Muscle layer of duodenum (tissue), 2 donors: ENCODE results near the gene FARS2.

Source experiments
- H3K27ac ChIP-seq: one replicate; pipeline ENCODE4 v1.7.0; 2013; ENCODE audit warnings: mild to moderate bottlenecking, low read length
- H3K27me3 ChIP-seq: one replicate; pipeline ENCODE4 v1.7.0; 2013; ENCODE audit warnings: low read depth, mild to moderate bottlenecking, control low read depth, low read length
- H3K36me3 ChIP-seq, 2 donors: one replicate each; pipeline ENCODE4 v1.7.0; 2013; ENCODE audit warnings: low read length in 2 of 2, control low read depth in 1 of 2, mild to moderate bottlenecking in 1 of 2; ENCODE audit not compliant: insufficient read depth in 2 of 2, control insufficient read depth in 1 of 2
- H3K4me1 ChIP-seq, 2 donors: one replicate each; pipeline ENCODE4 v1.7.0; 2013; ENCODE audit warnings: low read length in 2 of 2, mild to moderate bottlenecking in 2 of 2, control low read depth in 1 of 2, moderate library complexity in 1 of 2; ENCODE audit not compliant: insufficient read depth in 2 of 2, control insufficient read depth in 1 of 2
- H3K4me3 ChIP-seq, 2 donors: one replicate each; pipeline ENCODE4 v1.7.0; 2013; ENCODE audit warnings: low read length in 2 of 2, low read depth in 1 of 2, mild to moderate bottlenecking in 1 of 2
- H3K9me3 ChIP-seq, 2 donors: one replicate each; pipeline ENCODE4 v1.7.0; 2013; ENCODE audit warnings: low read length in 2 of 2, control low read depth in 1 of 2, mild to moderate bottlenecking in 1 of 2; ENCODE audit not compliant: control insufficient read depth in 1 of 2
- donor health status: healthy.

The FARS2 gene

GRCh38 chr6:5746759-5747130 is 485.4 kb downstream of the FARS2 start:
- Histone ChIP-seq H3K36me3 (no peaks in the 10 kb centered on the region), H3K27ac (no peak overlapping the region), H3K4me1 (no peaks in the 10 kb centered on the region), H3K9me3 (no peaks in the 10 kb centered on the region), H3K4me3 (no peak overlapping the region), H3K27me3 (no peaks in the 10 kb centered on the region)

- Histone ChIP-seq H3K36me3 (no peaks in the 10 kb centered on the region), H3K4me1 (no peaks in the 10 kb centered on the region), H3K9me3 (no peaks in the 10 kb centered on the region), H3K27ac (no peak overlapping the region), H3K4me3 (no peak overlapping the region), H3K27me3 (no peaks in the 10 kb centered on the region)
Measured at GRCh38 chr6:5747379-5747778, 486.1 kb downstream of the FARS2 start.

GRCh38 chr6:5749016-5749650 is 487.8 kb downstream of the FARS2 start:
- Histone ChIP-seq H3K9me3 (peaks cover 1 to 3% of the 10 kb centered on the region in 2 donors), H3K36me3 (peaks cover 0 to 2% of the 10 kb centered on the region in 2 donors), H3K4me1 (no peaks in the 10 kb centered on the region), H3K27ac (no peak overlapping the region), H3K4me3 (no peak overlapping the region), H3K27me3 (no peaks in the 10 kb centered on the region)

GRCh38 chr6:5749651-5750215 is 488.4 kb downstream of the FARS2 start:
- Histone ChIP-seq H3K27ac (no peak overlapping the region), H3K9me3 (peaks cover 7 to 9% of the 10 kb centered on the region in 2 donors), H3K4me1 (no peaks in the 10 kb centered on the region)

GRCh38 chr6:5751525-5752390 is 490.4 kb downstream of the FARS2 start:
- Histone ChIP-seq H3K4me1 (no peaks in the 10 kb centered on the region), H3K36me3 (peaks cover 0 to 5% of the 10 kb centered on the region in 2 donors), H3K9me3 (peaks cover 9 to 10% of the 10 kb centered on the region in 2 donors), H3K27ac (no peak overlapping the region), H3K27me3 (no peaks in the 10 kb centered on the region), H3K4me3 (no peak overlapping the region)

More at GRCh38 chr6:5749651-5750215, 488.4 kb downstream of the FARS2 start:
- H3K27me3 ChIP-seq: no peaks in the 10 kb centered on the region
- peaks cover 0 to 5% of the 10 kb centered on the region in 2 donors for H3K36me3 ChIP-seq
- no peak overlapping the region for H3K4me3 ChIP-seq

- H3K27ac ChIP-seq: no peak overlapping the region
- no peaks in the 10 kb centered on the region for H3K27me3 ChIP-seq
- peaks cover 0 to 5% of the 10 kb centered on the region in 2 donors for H3K36me3 ChIP-seq
- H3K4me3 ChIP-seq: no peak overlapping the region
- no peaks in the 10 kb centered on the region for H3K4me1 ChIP-seq
- peaks cover 9 to 10% of the 10 kb centered on the region in 2 donors for H3K9me3 ChIP-seq
Measured at GRCh38 chr6:5752391-5752680, 491.0 kb downstream of the FARS2 start.

- no peaks in the 10 kb centered on the region for H3K27me3 ChIP-seq
- peaks cover 0 to 5% of the 10 kb centered on the region in 2 donors for H3K36me3 ChIP-seq
- no peak overlapping the region for H3K27ac ChIP-seq
- peaks cover 9 to 10% of the 10 kb centered on the region in 2 donors for H3K9me3 ChIP-seq
- H3K4me3 ChIP-seq: no peak overlapping the region
- no peaks in the 10 kb centered on the region for H3K4me1 ChIP-seq
Measured at GRCh38 chr6:5753209-5753608, 491.9 kb downstream of the FARS2 start.

GRCh38 chr6:5754904-5755303 is 493.6 kb downstream of the FARS2 start:
- H3K9me3 ChIP-seq: peaks cover 9 to 10% of the 10 kb centered on the region in 2 donors
- peaks cover 0 to 5% of the 10 kb centered on the region in 2 donors for H3K36me3 ChIP-seq
- no peaks in the 10 kb centered on the region for H3K4me1 ChIP-seq
- no peak overlapping the region for H3K4me3 ChIP-seq
- no peaks in the 10 kb centered on the region for H3K27me3 ChIP-seq
- H3K27ac ChIP-seq: no peak overlapping the region

GRCh38 chr6:5759571-5759970 is 498.3 kb downstream of the FARS2 start:
- peaks cover 0 to 11% of the 10 kb centered on the region in 2 donors for H3K4me1 ChIP-seq
- H3K9me3 ChIP-seq: peaks cover 3% of the 10 kb centered on the region in 2 donors
- no peaks in the 10 kb centered on the region for H3K27me3 ChIP-seq
- no peaks in the 10 kb centered on the region for H3K36me3 ChIP-seq
- H3K4me3 ChIP-seq: no peak overlapping the region
- H3K27ac ChIP-seq: no peak overlapping the region

GRCh38 chr6:5761370-5761769 is 500.1 kb downstream of the FARS2 start:
- Histone ChIP-seq H3K27me3 (no peaks in the 10 kb centered on the region), H3K4me3 (no peak overlapping the region), H3K36me3 (no peaks in the 10 kb centered on the region), H3K4me1 (peaks cover 0 to 13% of the 10 kb centered on the region in 2 donors), H3K27ac (no peak overlapping the region), H3K9me3 (no peaks in the 10 kb centered on the region)

- Histone ChIP-seq H3K9me3 (peaks cover 0 to 4% of the 10 kb centered on the region in 2 donors), H3K36me3 (no peaks in the 10 kb centered on the region), H3K4me3 (no peak overlapping the region), H3K27me3 (no peaks in the 10 kb centered on the region), H3K4me1 (peaks cover 0 to 13% of the 10 kb centered on the region in 2 donors), H3K27ac (no peak overlapping the region)
Measured at GRCh38 chr6:5762561-5762968, 501.3 kb downstream of the FARS2 start.
